Putamen (tissue), 1 donor: ENCODE measurements around the gene SYT4.
A peak's percentile ranks its signal among the peaks of the same experiment; 100 is the strongest.
"Not testable (repeated sequence)": the region's sequence is repeated elsewhere in the genome, so short reads cannot be mapped to it uniquely, and the experiment has no call there.

ENCODE experiments used
- DNase-seq: peaks from one replicate; pipeline ENCODE4 v3.0.0-alpha.2; 2016; ENCODE audit warnings: low spot score

Gene SYT4, protein sequence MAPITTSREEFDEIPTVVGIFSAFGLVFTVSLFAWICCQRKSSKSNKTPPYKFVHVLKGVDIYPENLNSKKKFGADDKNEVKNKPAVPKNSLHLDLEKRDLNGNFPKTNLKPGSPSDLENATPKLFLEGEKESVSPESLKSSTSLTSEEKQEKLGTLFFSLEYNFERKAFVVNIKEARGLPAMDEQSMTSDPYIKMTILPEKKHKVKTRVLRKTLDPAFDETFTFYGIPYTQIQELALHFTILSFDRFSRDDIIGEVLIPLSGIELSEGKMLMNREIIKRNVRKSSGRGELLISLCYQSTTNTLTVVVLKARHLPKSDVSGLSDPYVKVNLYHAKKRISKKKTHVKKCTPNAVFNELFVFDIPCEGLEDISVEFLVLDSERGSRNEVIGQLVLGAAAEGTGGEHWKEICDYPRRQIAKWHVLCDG

DNA sequence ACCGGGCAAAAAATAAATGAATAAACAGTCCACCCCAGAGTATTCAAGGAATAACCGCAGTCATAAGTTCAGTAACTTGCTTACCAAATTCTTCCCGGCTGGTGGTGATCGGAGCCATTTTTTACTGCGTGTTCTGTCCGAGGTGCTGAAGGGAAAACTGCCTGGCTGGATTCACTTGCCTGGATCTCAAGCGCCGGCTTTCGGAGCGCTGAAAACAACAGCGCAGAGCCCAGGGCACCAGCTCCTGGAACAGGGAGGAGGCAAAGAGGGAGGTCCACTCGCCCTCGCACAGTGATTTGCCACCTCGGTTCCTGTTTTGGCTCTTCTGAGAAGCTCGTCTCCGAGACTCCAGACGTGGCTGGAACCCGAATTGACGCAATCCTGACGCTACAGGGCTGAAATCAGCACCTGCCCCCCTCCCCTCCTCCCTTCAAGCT is at the start of gene SYT4:
TSS of gene SYT4 (minus strand) at position 327 of the 437 bp plus-strand sequence. CDS start at position 118, 209 bp downstream.
- DNase-seq: peak; percentile 79

DNA sequence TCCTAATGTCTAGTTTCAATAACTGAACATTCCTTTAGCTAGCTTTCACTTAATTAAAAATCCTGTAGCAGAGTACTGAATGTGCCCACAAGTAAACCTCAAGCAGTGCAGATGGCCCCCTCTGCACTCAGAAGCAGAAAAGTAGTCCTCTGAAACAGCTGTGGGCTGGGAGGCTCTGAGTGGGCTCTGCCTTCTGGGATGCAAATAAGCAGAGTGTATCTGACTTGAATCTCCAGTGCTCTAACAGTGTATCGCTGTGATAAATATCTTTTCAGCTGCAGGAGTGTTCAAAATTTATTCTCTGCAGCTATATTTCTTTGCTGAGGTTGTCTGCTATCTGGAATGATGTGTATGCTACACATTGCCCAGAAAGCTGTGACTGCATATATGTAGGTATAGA is 44.8 kb upstream of the SYT4 start:
- no peak for DNase-seq

DNA sequence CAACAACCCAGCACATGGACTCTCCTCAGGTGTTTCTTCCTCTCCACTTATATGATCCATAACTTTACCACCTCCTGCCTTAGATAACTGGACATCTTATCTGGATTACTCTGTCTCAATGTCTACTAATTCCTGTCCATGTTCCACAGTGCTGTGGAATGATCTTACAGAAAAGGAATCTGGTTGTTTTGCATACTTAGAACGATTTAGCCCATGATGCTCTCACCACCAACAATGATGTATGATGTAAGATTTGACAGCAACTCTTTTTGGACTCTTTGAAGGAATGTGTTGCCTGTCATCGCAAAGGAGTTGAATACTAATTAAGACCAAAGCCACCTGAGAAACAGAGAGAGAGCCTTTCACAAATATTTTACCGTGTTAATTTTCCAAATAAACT is 37.7 kb upstream of the SYT4 start:
- no peak for DNase-seq

DNA sequence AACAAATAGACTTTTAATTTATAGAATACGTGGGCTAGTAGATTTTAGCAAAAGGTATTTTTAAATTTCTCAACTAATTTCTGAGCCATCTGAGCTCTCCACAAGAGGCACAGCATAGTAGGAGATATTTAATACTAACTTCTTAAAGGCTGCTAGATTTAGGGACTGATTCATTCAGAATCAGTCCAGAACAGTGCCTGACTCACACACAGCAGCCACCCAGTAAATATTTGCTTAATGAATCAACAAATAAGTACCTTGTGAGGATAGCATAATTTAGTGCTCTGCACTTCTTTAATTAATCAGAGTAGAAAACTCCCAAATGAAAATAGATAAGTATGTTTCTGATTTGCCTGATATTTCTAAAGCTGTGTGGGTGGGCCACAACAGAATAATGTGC is 35.6 kb upstream of the SYT4 start:
- DNase-seq: no peak

DNA sequence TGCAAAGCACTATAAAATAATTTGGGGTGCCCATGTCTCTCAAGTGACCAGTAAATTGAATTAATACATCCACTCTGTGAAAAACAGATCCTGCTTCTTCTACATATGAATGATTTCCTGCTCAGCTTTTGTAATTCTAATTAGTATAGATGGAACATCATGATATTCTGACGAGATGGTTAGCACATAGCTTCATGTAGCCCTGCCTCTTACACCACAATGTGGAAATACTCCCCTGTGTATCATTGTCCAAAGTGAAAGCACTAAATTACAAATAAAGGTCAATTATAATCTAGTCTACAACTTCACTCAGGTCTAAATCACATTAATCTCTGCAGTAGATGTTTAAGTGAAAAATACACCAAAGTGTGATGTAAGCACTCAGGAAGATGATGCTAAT is 32.9 kb upstream of the SYT4 start:
- no peak for DNase-seq

DNA sequence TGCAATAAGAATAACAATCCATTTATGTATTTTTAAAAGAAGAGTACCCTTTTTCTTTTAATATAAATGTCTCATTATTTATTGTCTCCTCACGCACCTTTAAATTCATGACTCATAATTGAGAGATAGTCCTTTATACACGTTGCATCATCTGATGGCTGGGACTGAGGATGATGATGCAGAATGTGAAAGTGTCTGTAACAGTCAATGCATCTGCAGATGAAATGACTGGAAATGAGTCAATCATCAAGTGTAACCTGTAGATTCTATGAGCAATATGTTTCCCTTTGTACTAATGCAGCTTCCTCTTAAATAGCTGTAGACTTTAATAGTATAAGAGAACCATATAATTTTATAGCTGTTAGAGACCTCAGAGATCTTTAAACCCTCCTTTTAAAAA is 26.1 kb upstream of the SYT4 start:
- DNase-seq: no peak

DNA sequence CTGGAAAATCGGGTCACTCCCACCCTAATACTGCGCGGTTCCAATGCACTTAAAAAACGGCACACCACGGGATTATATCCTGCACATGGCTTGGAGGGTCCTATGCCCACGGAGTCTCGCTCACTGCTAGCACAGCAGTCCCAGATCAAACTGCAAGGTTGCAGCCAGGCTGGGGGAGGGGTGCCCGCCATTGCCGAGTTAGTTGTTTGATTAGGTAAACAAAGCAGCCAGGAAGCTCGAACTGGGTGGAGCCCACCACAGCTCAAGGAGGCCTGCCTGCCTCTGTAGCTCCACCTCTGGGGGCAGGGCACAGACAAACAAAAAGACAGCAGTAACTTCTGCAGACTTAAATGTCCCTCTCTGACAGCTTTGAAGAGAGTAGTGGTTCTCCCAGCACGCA is 8.9 kb upstream of the SYT4 start:
- DNase-seq: not testable (repeated sequence)

DNA sequence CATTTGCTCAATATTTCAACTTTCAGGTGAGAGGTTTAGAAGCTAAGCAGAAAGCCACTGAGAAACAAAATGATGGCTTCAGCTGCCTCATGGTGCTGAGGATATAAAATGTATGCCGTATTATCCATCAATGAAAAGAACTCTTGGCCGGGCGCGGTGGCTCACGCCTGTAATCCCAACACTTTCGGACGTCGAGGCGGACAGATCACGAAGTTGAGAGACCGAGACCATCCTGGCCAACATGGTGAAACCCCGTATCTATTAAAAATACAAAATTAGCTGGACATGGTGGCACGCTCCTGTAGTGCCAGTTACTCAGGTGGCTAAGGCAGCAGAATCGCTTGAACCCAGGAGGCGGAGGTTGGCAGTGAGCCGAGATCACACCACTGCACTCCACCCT is 6.0 kb upstream of the SYT4 start:
- no peak for DNase-seq

DNA sequence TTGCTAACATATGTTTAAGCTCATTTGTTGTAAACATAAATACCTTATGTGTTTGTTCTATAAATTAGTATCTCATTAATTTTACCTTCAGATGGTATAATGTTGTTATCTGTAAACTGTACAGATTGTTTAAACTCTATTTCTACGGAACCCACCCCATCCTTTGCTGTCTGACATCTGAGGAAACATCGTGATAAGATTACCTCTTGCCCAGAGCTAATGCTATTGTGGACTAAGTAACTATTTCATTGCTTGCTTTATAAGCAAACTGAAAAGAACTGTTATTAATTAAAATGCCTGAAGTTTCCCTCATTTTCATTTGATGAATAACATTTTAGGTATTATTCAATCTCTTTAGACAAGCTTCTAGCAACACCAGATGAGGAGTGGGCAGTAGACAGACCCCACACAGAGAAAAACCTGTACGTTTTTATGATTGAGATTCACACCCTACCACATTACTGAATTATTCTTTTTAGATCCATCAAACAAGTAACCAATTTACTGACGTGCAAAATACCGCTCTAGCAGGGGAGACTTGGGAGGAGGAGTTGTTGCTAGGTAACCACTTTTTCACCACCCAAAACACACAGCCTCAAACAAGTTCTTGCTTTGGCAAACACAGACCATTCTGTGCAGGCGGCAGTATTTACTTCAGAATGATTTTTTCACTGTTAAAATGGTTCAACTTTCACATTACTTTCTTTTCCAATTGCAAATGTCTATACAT is 1.9 kb upstream of the SYT4 start:
- peak; percentile 70 for DNase-seq

DNA sequence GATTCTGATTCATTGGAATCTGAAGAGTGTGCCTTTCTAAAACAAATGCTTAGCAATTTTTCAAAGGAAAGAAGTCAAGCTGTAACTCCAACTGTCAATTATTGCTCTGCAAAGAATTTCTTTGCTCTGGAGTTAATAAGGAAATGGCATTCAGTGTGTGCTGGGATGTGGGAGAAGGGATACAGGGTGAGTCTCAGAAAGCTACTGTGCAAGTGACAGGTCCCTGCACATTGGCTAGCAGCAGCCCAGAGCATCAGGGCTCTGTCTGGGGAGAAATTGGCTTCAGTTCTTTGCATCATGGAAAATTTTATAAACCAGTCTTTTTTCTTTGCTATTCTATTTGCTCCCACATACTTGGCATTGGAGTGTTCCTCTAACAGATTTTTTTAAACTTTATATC is 1.1 kb upstream of the SYT4 start:
- DNase-seq: no peak

DNA sequence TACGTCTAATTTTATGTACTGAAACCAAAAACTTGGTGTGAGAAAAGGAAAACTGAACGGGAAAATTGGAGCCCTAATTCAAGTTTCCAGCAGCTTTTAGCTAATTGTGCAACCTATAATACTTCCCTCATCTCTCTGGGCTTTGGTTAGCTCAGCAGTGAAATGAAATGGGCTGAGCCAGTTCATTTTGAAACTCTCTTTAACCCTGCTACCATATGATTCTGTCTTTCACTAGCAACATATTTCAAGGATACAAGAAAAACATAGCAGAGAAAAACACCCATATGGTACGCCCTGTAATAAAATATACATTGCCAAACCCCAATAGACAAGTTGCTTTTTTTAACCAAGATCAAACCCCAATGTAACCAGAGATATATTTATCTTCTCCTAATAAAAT is 799 bp downstream of the SYT4 start:
- no peak for DNase-seq

DNA sequence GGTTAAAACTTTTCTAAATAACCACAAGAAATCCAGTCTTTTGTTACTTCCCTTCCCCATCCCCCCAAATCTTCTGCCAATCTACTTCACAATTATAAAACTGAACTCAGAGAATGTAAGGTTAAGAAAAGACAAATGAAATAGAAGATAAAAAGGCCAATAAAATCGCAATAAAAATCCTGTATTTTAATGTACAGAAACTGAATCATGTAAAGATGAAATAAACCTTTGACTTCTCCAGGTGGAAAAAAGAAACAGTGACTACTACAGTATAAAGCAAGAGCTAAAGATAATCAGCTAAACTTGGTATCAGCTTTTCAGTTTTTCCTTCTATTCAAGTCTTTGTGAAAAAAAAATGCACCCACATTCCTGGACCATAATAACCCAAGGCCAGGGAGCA is 1.7 kb downstream of the SYT4 start:
- no peak for DNase-seq

DNA sequence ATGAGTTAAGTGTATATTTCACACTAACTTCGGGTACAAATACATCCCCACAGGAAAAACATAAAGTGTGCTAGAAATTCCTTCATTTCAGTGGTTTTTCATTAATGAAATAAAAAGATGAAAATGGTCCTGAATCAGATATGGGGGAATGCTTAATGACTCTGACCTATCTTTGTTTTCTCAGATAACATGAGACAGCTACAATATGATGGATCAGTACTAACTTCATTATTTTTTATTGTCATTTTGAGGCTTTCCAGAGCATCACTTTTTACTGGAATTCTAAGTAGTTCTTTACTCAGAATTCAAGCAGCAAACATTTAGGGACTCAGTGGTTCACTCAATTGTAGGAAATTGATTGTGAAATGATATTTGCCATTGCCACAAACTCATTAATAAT is 2.8 kb downstream of the SYT4 start:
- no peak for DNase-seq

DNA sequence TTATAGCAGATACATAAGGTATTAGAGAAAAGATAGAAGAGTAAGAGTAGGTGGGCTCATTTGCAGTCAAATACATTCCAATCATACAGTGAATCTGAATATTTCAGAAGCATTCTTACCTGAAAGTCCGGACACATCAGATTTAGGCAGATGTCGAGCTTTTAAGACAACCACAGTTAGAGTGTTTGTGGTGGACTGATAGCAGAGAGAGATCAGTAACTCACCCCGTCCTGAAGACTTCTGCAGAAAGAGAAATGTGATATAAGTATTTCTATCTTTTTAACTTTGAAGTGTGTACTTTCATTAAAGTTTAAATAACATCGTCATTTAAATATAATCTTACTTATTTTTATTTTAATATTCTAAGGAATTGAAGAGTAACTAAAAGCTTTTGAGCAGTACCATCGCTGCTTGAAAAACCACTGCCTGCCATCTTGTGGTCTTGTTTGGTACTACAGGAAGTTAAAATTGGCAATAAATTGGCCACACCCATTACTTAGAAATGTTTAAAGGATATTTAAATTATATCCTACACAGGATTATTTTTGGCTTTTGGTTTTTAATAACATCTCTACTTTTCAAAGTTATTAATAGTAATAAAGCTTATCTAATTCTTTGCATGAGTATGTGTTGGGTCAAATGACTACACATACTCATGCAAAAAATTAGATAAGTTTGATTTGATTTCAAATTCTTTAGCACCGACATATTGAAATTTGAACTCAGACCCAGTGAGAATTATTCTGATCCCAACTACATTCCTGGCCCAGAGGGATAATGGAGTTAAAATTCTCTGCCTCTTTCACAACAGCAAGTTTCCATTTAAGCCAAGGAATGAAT is 5.5 kb downstream of the SYT4 start:
- no peak for DNase-seq

DNA sequence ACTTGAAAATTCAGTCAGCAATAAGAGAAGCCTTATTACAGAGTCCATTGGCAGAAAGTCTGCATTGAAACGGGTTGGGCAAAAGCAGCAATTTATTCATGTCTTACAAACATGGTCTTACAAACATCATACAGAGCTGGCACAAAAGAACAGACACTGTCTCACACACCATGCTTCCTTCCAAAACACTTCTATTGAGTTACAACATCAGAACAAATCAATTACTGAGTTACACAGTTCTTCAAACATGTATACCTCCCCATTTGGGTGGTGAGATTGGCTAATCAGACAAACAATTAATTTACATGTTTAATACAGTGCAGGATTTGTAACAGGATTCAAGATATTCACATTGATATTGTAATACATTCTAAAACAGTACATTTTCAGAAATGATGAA is 9.5 kb downstream of the SYT4 start:
- no peak for DNase-seq

DNA sequence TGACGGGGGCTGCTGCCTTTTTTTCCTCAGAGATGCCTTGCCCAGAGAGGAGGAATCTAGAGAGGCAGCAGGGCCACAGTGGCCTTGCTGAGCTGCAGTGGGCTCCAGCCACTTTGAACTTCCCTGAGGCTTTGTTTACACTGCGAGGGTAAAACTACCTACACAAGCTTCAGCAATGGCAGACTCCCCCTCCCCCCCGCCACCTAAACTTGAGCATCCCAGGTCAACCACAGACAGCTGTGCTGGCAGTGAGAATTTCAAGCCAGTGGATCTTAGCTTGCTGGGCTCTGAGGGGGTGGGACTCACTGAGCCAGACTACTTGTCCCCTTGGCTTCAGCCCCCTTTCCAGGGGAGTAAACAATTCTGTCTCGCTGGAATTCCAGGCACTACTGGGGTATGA is 11.8 kb downstream of the SYT4 start:
- DNase-seq: no peak

DNA sequence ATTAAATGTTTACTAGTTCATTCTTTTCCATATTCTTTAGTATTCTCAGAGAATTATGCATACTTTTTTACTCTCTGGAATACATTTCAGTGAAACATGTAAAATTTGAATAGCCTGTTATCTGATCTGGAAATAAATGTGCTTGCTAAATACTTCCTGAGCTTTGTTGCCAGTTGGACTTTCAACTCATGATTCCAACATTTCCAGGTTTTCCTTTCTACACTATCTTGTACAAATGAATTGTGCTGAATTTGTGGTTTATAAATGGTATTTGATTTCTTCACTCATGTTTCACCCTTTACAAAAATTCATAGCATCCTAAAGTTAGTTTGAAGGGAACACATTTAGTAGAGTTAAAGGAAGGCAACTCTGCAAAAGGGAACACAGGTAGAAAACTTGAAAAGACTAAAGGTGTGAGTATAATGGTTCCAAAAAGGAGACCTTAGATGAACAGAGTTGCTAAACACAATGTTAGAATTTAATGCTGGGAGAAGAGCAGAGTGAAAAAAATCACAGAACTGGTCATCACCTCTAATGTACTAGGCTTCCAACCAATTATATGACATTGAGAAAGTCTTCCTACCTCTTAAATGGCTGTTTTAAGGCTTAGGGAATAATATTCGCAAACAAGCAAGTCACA is 28.6 kb downstream of the SYT4 start:
- no peak for DNase-seq

DNA sequence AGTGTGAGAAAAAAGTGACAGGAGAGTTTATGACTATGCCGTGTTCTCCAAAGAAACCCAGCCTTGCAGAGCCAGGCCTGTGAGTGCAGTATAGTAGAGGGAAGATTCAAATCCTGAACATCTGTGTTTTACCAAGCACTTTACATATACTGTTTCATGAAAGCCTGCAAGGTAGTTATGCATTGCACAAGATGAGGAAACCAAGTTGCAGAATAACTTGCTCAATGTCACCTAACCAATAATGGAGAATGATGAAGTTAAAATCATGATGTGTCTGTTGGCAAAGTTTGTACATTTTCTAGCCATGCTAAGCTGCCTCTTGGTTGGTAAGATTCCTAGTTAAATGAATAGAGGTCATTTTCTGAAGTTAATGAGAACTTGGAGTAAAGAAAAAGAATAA is 29.3 kb downstream of the SYT4 start:
- DNase-seq: no peak

DNA sequence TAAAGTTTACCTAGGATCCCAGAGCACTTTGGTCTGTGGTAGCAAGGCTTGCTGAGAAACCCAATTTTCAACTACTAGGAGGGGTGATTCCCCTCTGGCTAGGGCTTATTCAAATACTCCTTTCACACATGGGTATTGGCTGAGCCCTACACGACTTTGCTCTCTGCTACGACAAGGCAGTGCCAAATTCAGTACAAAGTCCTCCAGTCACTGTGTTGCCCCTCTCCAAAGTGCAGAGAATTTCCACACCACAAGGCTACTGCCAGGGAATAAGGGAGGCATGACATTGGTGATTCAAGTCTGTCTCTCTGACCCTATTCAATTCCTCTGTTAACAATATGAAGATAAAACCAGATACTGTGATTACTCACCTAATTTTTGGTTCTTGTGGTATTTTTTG is 38.9 kb downstream of the SYT4 start:
- DNase-seq: no peak

DNA sequence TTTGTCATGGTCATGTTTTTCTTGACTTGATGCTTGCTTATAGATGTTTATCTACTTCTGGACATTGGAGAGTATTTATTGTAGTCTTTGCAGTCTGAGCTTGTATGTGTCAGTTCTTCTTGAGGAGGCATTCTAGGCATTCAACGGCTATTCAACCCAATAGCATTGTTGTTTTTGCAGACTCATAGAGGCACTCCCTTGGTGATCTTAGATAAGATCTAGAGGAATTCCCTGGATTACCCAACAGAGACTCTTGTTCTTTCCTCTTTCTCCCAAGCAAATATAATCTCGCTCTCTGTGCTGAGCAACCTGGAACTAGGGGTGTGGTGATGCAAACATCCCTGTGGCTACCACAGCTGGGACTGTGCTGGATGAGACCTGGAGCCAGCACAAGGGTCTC is 40.4 kb downstream of the SYT4 start:
- DNase-seq: no peak

DNA sequence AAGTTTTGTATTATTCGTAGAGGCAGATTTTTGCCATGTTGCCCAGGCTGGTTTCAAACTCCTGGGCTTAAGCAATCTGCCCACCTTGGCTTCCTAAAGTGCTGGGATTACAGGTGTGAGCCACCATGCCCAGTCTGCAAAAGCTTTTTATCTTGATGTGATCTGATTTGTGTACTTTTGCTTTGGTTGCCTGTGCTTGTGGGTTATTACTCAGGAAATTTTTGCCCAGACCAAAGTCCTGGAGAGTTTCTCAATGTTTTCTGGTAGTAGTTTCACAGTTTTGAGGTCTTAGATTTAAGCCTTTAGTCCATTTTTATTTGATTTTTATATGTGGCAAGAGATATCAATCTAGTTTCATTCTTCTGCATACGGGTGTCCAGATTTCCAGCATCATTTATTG is 42.4 kb downstream of the SYT4 start:
- DNase-seq: no peak

DNA sequence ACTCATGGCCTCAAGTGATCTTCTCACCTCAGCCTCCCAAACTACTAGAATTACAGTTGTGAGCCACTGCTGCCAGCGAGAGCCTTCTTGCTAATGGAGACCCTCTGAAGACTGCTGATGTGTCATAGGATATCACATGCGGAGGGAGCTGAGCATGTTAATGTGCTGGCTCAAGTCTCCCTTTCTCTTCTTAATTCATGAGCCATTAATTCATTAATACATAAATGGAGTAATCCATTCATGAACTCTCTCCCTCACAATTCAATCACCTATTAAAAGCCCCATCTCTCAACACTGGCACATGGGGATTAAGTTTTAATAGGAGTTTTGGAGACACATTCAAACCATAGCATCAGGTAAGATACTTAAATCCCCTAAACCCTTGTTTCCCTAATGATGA is 54.8 kb downstream of the SYT4 start:
- no peak for DNase-seq
